Glutamatergic neuron (in vitro differentiated cells): ENCODE results near the gene TFAP2C. TPM values are rescaled to one million over a fixed set of nuclear protein-coding genes. Genes with fewer than 3 reads are reported as not detected.

ENCODE experiments used
- DNase-seq: peaks from one replicate; pipeline ENCODE4 v3.0.0; 2022
- H3K27ac Mint-ChIP-seq: one replicate; pipeline ENCODE4 v1.8.0; 2020; ENCODE audit warnings: mild to moderate bottlenecking, mixed read lengths, inconsistent platforms; ENCODE audit not compliant: unreplicated experiment
- H3K27me3 Mint-ChIP-seq: one replicate; pipeline ENCODE4 v1.8.0; 2020; ENCODE audit warnings: mild to moderate bottlenecking, moderate library complexity, mixed read lengths, inconsistent platforms; ENCODE audit not compliant: unreplicated experiment
- H3K36me3 Mint-ChIP-seq: one replicate; pipeline ENCODE4 v1.8.0; 2020; ENCODE audit warnings: mild to moderate bottlenecking, mixed read lengths, inconsistent platforms; ENCODE audit not compliant: unreplicated experiment
- H3K4me1 Mint-ChIP-seq: one replicate; pipeline ENCODE4 v1.8.0; 2020; ENCODE audit warnings: mild to moderate bottlenecking, low read depth, mixed read lengths, inconsistent platforms; ENCODE audit not compliant: unreplicated experiment
- H3K4me3 Mint-ChIP-seq: one replicate; pipeline ENCODE4 v1.8.0; 2020; ENCODE audit warnings: mild to moderate bottlenecking, mixed read lengths, inconsistent platforms; ENCODE audit not compliant: unreplicated experiment
- H3K9me3 Mint-ChIP-seq: one replicate; pipeline ENCODE4 v1.8.0; 2020; ENCODE audit warnings: mild to moderate bottlenecking, moderate library complexity, mixed read lengths, inconsistent platforms; ENCODE audit not compliant: unreplicated experiment
- CTCF ChIP-seq: fragments of 200-600 bp; sonication (generic); IDR thresholded peaks from one replicate; pipeline ENCODE4 v1.5.0; 2021; ENCODE audit not compliant: partially characterized antibody, unreplicated experiment
- total RNA-seq: library from RNA; stranded (reverse); fragmentation: NEBNext Ultra II Directional; extraction: Animal tissue kit (Norgen Biotek cat#: 25700); gene quantifications from one replicate; pipeline ENCODE4 v1.2.1, GENCODE V29; 2021; ENCODE audit not compliant: unreplicated experiment

Gene TFAP2C
- total RNA-seq, 1 donor from 2014 or later = 35.3 TPM

GRCh38 chr20:56592817-56593216 lies 36.3 kb upstream of the TFAP2C start:
- Mint-ChIP-seq H3K4me3 (no peak overlapping the region), H3K4me1 (peaks cover 3% of the 10 kb centered on the region), H3K27ac (no peak overlapping the region), H3K9me3 (no peaks in the 10 kb centered on the region), H3K36me3 (no peaks in the 10 kb centered on the region), H3K27me3 (no peaks in the 10 kb centered on the region)
- no peak for DNase-seq
- TF ChIP-seq CTCF = no peak

- DNase-seq = no peak
- Mint-ChIP-seq H3K27ac (no peak overlapping the region), H3K4me1 (peaks cover 3% of the 10 kb centered on the region), H3K9me3 (no peaks in the 10 kb centered on the region), H3K36me3 (no peaks in the 10 kb centered on the region), H3K4me3 (no peak overlapping the region), H3K27me3 (no peaks in the 10 kb centered on the region)
- TF ChIP-seq CTCF = no peak
Measured at GRCh38 chr20:56595746-56596475, 33.2 kb upstream of the TFAP2C start.

GRCh38 chr20:56601166-56601565 lies 27.9 kb upstream of the TFAP2C start:
- Mint-ChIP-seq H3K27ac (no peak overlapping the region), H3K27me3 (no peaks in the 10 kb centered on the region), H3K4me3 (no peak overlapping the region), H3K36me3 (no peaks in the 10 kb centered on the region), H3K4me1 (peaks cover under 1% of the 10 kb centered on the region), H3K9me3 (no peaks in the 10 kb centered on the region)
- TF ChIP-seq CTCF = no peak
- DNase-seq = no peak

DNA sequence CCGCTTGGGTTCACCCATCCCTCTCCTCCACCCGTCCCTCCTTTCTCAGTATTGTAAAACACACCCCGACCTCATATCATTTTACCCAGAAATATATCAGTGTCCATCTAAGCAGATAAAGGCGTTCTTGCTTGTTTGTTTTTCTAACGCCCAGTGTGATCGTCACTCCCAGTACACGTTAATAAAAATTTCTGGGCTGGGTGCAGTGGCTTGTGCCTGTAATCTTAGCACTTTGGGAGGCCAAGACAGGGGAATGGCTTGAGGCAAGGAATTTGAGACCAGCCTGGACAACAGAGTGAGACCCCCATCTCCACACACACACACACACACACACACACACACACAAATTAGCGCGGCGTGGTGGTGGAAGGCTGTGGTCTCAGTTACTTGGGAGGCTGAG lies 24.4 kb upstream of the TFAP2C start:
- TF ChIP-seq CTCF = no peak
- no peaks in the 10 kb centered on the region for H3K27me3 Mint-ChIP-seq
- H3K4me1 Mint-ChIP-seq = no peaks in the 10 kb centered on the region
- H3K9me3 Mint-ChIP-seq = peaks cover 1% of the 10 kb centered on the region
- H3K27ac Mint-ChIP-seq = no peak overlapping the region
- no peaks in the 10 kb centered on the region for H3K36me3 Mint-ChIP-seq
- DNase-seq = no peak
- H3K4me3 Mint-ChIP-seq = no peak overlapping the region

DNA sequence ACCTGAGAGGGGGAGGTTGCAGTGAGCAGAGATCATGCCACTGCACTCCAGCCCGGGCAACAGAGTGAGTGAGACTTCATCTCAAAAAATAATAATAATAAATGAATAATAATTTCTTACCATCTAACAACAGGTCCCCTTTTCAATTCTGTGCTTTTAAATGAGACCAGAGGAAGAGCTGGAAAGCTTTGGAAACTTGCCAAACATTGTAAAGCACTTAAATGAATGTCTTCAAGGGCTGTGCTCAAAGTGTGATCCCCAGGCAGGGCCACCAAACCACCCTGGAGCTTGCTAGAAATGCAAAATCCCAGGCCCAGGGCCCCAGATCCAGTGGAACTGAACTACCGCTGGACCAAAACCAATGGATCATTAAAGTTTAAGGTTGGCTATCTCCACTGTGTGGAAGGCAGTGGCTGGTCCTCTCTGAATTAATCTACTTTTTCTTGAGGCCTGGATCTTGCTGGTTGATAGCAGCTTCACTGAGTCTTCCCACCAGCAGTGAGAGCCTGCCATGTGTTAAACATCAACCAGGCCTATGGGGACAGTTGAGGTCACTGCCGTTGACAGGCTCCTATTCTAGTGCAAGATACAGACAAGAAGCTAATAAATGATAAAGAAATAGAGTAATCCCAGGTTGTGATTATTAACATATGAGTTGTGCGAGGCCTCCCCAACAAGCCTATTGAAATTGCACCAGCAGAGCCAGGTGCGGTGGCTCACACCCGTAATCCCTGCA lies 23.7 kb upstream of the TFAP2C start:
- no peak for DNase-seq
- no peaks in the 10 kb centered on the region for H3K27me3 Mint-ChIP-seq
- H3K4me1 Mint-ChIP-seq = no peaks in the 10 kb centered on the region
- no peak for TF ChIP-seq CTCF
- no peak overlapping the region for H3K4me3 Mint-ChIP-seq
- peaks cover 1% of the 10 kb centered on the region for H3K9me3 Mint-ChIP-seq
- no peaks in the 10 kb centered on the region for H3K36me3 Mint-ChIP-seq
- H3K27ac Mint-ChIP-seq = no peak overlapping the region
